Gastroesophageal sphincter (tissue), 4 donors: ENCODE data around the gene ATP2A1. TPM values are rescaled to one million over a fixed set of nuclear protein-coding genes. Genes with fewer than 3 reads are reported as not detected.

ENCODE experiments used
- ATAC-seq: fragments of 150-250 bp; one replicate; pipeline ENCODE4 v1.9.1; 2016; ENCODE audit warnings: mild to moderate bottlenecking, moderate library complexity
- H3K27ac ChIP-seq, 4 donors: fragments of 200-600 bp; sonication (generic) in 3 of 4; 1 replicate in 3 of 4; 2 replicates in 1 of 4; pipeline ENCODE4 v1.5.1; 2016 to 2019
- H3K27me3 ChIP-seq: fragments of 200-600 bp; sonication (generic); one replicate; pipeline ENCODE4 v1.5.1; 2019
- H3K36me3 ChIP-seq, 2 donors: fragments of 200-600 bp; sonication (generic); one replicate each; pipeline ENCODE4 v1.5.1; 2019; ENCODE audit warnings: control low read depth in 1 of 2
- H3K4me1 ChIP-seq, 3 donors: fragments of 200-600 bp; sonication (generic); 1 replicate in 2 of 3; 2 replicates in 1 of 3; pipeline ENCODE4 v1.5.1; 2016 to 2019; ENCODE audit warnings: control low read depth in 2 of 3
- H3K4me3 ChIP-seq, 2 donors: fragments of 200-600 bp; sonication (generic); one replicate each; pipeline ENCODE4 v1.5.1; 2019; ENCODE audit warnings: mild to moderate bottlenecking in 1 of 2, moderate library complexity in 1 of 2
- H3K9me3 ChIP-seq, 3 donors: fragments of 200-600 bp; sonication (generic); one replicate each; pipeline ENCODE4 v1.5.1; 2017 to 2019; ENCODE audit warnings: control low read depth in 2 of 3
- CTCF ChIP-seq, 4 experiments: fragments of 200-600 bp in 2 of 4; fragments of 450-650 bp in 2 of 4; sonication (generic) in 1 of 4; IDR thresholded peaks; one replicate each; pipeline ENCODE4 v1.5.1; 2017 to 2019; ENCODE audit warnings: antibody characterized with exemption in 4 of 4, mild to moderate bottlenecking in 2 of 4, moderate library complexity in 2 of 4
- EP300 ChIP-seq: sonication (generic); formaldehyde crosslinking; IDR thresholded peaks from one replicate; pipeline ENCODE4 v1.6.1; 2017; ENCODE audit warnings: antibody characterized with exemption, mild to moderate bottlenecking
- POLR2A ChIP-seq, 2 donors: fragments of 450-650 bp; IDR thresholded peaks; one replicate each; pipeline ENCODE4 v1.6.1; 2017; ENCODE audit warnings: antibody characterized with exemption in 2 of 2, mild to moderate bottlenecking in 2 of 2, moderate library complexity in 1 of 2
- POLR2AphosphoS5 ChIP-seq: sonication (generic); formaldehyde crosslinking; IDR thresholded peaks from one replicate; pipeline ENCODE4 v1.6.1; 2017; ENCODE audit warnings: antibody characterized with exemption
- WGBS, 2 donors: methylation state at CpG; one replicate each; pipeline ENCODE4 v1.1.5; 2018; ENCODE audit warnings: low coverage in 1 of 2; 5-methylcytosine and 5-hydroxymethylcytosine counted together
- total RNA-seq, 4 donors: library from RNA; depleted of rRNA; stranded (reverse); fragments of >200 nt; gene quantifications; one replicate each; pipeline ENCODE4 v1.1.0, GENCODE V29; 2016

Gene ATP2A1
- total RNA-seq, 4 donors from 2014 or later, result 0.31 TPM; not detected in 3

- Histone ChIP-seq H3K27me3 (no peaks in the 10 kb centered on the region), H3K4me1 (peaks cover 0 to 20% (median 6%) of the 10 kb centered on the region in 3 donors), H3K4me3 (no peak overlapping the region), H3K27ac (no peak overlapping the region), H3K36me3 (no peaks in the 10 kb centered on the region), H3K9me3 (no peaks in the 10 kb centered on the region)
- 82% methylated on average over 1 of the region's 1 CpG; no CpG with 5 or more reads in 1 of the 2 donors for WGBS, 2 donors
- no peak for ATAC-seq
- no peak for TF ChIP-seq POLR2AphosphoS5
- TF ChIP-seq CTCF (IDR thresholded peaks at IDR 0.05), result no peak
- no peak for TF ChIP-seq POLR2A (IDR thresholded peaks at IDR 0.05)
- TF ChIP-seq EP300, result no peak
Observed at GRCh38 chr16:28927815-28928214, 49.5 kb downstream of the ATP2A1 start.

DNA sequence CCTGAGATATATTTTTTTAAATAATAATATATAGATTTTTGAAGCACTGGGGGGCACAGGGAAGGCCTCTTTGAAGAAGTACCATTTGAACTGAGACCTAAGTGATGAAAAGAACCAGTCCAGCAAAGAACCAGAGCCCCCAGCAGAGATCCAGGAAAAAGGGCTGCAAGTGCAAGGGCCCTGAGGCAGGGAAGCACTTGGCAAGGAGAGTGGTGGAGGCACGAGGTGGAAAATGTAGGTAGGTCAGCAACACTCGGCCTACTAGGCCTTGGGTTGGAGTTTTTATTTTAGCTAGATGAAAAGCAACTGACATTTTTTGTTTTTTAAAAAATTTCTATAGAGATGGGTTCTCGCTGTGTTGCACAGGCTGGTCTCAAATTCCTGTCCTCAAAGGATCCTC, 51.9 kb downstream of the ATP2A1 start:
- no peak overlapping the region for H3K27ac ChIP-seq
- WGBS, 2 donors, result 76 to 91% methylated on average over 3 of the region's 3 CpGs
- peaks cover 0 to 7% (median 0%) of the 10 kb centered on the region in 3 donors for H3K4me1 ChIP-seq
- H3K36me3 ChIP-seq, result no peaks in the 10 kb centered on the region
- no peak for ATAC-seq
- H3K27me3 ChIP-seq, result no peaks in the 10 kb centered on the region
- H3K4me3 ChIP-seq, result no peak overlapping the region
- H3K9me3 ChIP-seq, result no peaks in the 10 kb centered on the region
- TF ChIP-seq POLR2AphosphoS5 (no peak), POLR2A (IDR thresholded peaks at IDR 0.05) (no peak), CTCF (IDR thresholded peaks at IDR 0.05) (no peak), EP300 (no peak)

DNA sequence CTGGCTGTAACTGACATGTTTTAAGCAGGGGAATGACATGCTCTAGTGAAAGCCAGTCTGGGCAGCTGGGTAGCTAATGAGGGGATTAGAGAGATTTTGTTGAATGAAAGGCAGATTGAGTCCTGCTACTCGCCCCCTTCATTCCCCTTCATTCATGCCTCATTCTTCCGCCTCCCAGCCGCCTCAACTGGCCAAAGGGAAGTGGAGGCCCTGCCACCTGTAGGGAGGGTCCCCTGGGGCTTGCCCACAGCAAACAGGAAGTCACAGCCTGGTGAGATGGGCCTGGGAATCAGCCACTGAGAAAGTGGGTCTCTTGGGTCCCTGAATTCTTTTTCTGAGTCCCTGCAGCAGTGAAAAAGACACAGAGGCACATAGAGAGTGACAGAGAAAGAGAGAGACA, 52.4 kb downstream of the ATP2A1 start:
- no peak overlapping the region for H3K27ac ChIP-seq
- ATAC-seq, result no peak
- WGBS, 2 donors, result 75 to 83% methylated on average over 1 to 3 of the region's 3 CpGs

GRCh38 chr16:28931801-28932225, 53.5 kb downstream of the ATP2A1 start, which contains the start of gene CD19:
Gene CD19 (plus strand): TSS chr16:28931971. CDS start chr16:28932001, 30 bp downstream.
- WGBS, 2 donors, result 84% methylated on average over 7 of the region's 10 CpGs; no CpG with 5 or more reads in 1 of the 2 donors
- Histone ChIP-seq H3K9me3 (no peaks in the 10 kb centered on the region), H3K27me3 (peaks cover 7% of the 10 kb centered on the region), H3K36me3 (no peaks in the 10 kb centered on the region), H3K4me1 (peaks cover 0 to 10% (median 0%) of the 10 kb centered on the region in 3 donors), H3K4me3 (no peak within 1 kb of the TSS), H3K27ac (no peak within 1 kb of the TSS)
- no peak for ATAC-seq
- TF ChIP-seq POLR2AphosphoS5 (no peak), POLR2A (IDR thresholded peaks at IDR 0.05) (no peak), CTCF (IDR thresholded peaks at IDR 0.05) (no peak), EP300 (no peak)

More for the DNA sequence above, 52.4 kb downstream of the ATP2A1 start:
- Histone ChIP-seq H3K27me3 (no peaks in the 10 kb centered on the region), H3K4me1 (peaks cover 0 to 7% (median 0%) of the 10 kb centered on the region in 3 donors), H3K4me3 (no peak overlapping the region), H3K9me3 (no peaks in the 10 kb centered on the region), H3K36me3 (no peaks in the 10 kb centered on the region)
- TF ChIP-seq CTCF (IDR thresholded peaks at IDR 0.05) (no peak), POLR2AphosphoS5 (no peak), POLR2A (IDR thresholded peaks at IDR 0.05) (no peak), EP300 (no peak)
